AG09309 (cell line): ENCODE results near the gene RAB14.

Experiments used
- DNase-seq: peaks from one replicate; pipeline ENCODE4 v3.0.0-alpha.2; 2010; ENCODE audit warnings: low read depth
- H3K4me3 ChIP-seq: 2 replicates; pipeline ENCODE4 v1.5.1; 2011; ENCODE audit warnings: mild to moderate bottlenecking, low read depth, low read length, moderate library complexity; ENCODE audit not compliant: control insufficient read depth
- TF ChIP-seq, protein P1 (sequence below): IDR thresholded peaks from 2 replicates; pipeline ENCODE4 v1.5.1; 2011; ENCODE audit warnings: mild to moderate bottlenecking, low read depth, low read length, inconsistent platforms; ENCODE audit not compliant: insufficient read depth, control insufficient read depth; ENCODE audit errors: missing control alignments

The RAB14 gene

DNA sequence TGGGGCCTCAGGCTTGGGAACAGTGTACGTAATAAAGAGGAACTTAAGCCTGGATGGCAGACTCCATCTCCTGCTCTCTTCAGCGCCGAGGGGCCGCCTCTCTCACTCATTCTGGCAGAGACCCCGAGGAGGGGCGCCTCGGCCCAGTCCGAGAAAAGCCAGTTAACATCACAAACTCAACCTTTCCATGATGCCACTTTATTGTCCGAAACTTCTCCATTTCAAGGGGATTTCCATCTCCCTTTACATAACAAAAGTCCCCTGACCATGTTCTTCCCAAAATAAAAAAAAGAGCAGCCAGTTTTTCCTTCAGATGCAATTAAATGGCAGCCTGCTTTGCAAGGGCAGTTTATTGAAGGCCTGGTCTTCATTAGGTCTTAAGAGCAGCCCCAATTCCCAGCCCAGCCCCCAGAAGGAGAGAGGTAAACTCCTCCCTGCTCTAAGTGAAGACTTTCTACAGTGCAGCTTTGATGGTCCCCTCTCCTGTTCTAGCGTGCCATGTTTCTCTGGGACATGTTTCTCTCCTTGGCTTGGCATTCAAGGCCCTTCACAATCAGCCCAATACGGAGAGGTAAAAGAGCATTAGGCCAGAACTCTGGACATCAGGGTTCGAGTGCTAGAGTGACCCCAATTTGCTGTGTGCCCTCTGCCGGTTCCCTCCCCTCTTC lies 19.5 kb upstream of the RAB14 start:
- DNase-seq = no peak
- TF ChIP-seq, protein P1, sequence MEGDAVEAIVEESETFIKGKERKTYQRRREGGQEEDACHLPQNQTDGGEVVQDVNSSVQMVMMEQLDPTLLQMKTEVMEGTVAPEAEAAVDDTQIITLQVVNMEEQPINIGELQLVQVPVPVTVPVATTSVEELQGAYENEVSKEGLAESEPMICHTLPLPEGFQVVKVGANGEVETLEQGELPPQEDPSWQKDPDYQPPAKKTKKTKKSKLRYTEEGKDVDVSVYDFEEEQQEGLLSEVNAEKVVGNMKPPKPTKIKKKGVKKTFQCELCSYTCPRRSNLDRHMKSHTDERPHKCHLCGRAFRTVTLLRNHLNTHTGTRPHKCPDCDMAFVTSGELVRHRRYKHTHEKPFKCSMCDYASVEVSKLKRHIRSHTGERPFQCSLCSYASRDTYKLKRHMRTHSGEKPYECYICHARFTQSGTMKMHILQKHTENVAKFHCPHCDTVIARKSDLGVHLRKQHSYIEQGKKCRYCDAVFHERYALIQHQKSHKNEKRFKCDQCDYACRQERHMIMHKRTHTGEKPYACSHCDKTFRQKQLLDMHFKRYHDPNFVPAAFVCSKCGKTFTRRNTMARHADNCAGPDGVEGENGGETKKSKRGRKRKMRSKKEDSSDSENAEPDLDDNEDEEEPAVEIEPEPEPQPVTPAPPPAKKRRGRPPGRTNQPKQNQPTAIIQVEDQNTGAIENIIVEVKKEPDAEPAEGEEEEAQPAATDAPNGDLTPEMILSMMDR = no peak
- H3K4me3 ChIP-seq = no peak overlapping the region

DNA sequence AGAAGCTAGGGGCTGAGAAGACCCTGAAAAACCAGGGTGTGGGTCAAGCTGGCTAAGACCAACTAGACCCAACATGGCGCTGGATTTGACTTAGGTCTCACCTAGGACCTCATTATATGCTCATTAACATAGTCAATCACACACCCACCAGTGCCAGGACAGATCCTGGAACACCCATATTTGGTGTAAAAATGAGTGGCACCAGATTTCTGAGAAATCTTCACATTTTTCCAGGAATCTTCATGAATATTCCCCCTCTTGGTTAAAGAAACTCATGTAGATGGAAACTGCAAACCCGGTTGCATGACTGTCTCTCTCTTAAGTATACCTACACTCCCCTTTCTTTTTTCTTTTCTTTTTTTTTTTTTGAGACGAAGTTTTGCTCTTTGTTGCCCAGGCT lies 17.9 kb upstream of the RAB14 start:
- no peak overlapping the region for H3K4me3 ChIP-seq
- DNase-seq = no peak
- TF ChIP-seq, protein P1 = no peak

DNA sequence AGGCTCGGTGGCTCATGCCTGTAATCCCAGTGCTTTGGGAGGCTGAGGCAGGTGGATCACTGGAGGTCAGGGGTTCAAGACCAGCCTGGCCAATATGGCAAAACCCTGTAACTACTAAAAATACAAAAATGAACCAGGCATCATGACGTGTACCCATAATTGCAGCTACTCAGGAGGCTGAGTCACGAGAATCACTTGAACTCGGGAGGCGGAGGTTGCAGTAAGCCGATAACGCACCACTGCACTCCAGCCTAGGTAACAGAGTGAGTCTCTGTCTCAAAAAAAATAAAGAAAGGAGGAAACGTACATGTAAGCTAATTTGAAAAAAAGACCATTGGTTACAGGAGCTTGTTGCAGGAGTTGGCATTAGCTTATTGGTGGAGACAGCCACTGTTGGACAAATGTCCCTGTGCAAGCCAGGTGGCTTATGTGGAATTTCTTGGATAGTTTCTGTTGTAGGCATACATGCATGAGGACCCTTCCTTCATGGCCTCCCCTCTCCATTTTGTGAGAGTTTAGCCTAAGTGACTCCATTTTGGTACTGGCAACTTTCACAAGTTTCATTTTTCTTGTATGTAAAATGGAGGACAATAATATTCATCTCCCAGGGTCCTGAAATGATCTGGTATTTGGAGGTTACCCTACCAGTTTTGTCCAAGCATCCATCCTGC lies 16.8 kb upstream of the RAB14 start:
- TF ChIP-seq, protein P1 = no peak
- H3K4me3 ChIP-seq = no peak overlapping the region
- no peak for DNase-seq

- DNase-seq = no peak
- TF ChIP-seq, protein P1 = no peak
These were observed 16.1 kb upstream of the RAB14 start for GRCh38 chr9:121217609-121218292.

DNA sequence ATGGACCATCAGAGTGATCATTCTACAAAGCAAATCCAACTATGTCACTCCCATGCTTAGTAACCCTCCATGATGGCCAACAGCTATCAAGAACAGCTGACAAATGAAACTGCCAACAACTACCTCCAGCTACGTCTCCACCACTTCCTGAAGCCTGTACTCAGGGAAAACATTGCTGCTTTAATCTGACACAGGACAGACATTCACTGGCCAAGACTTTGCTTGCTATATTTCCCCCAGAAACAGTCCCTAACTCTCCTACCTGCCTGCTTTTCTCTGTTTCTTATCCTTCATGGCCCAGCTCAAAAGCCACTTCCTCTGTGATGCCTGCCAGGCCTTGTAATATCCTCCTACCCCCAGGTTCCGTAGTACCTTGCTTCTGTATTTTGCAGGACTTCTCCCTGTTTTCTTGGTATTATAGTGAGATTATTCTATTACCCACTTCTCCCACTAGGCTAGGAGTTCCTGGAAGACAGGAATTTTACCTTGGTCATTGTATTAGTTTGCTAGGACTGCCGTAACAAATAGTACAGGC lies 14.7 kb upstream of the RAB14 start:
- no peak overlapping the region for H3K4me3 ChIP-seq
- TF ChIP-seq, protein P1 = no peak
- no peak for DNase-seq

More at GRCh38 chr9:121217609-121218292, 16.1 kb upstream of the RAB14 start:
- H3K4me3 ChIP-seq = no peak overlapping the region

GRCh38 chr9:121214005-121214404 lies 12.3 kb upstream of the RAB14 start:
- TF ChIP-seq, protein P1 = no peak
- no peak overlapping the region for H3K4me3 ChIP-seq
- no peak for DNase-seq
